Activated gamma-delta T cell treated with Interleukin-2 at 50 U/mL for 16 hours (primary cell): ENCODE measurements around the gene PON3.

Experiments
- DNase-seq: peaks from one replicate; pipeline ENCODE4 v3.0.0-alpha.2; 2020

The PON3 gene

GRCh38 chr7:95338832-95339231, 57.3 kb downstream of the PON3 start:
- no peak for DNase-seq

GRCh38 chr7:95335093-95335492, 61.1 kb downstream of the PON3 start:
- no peak for DNase-seq

GRCh38 chr7:95334447-95334846, 61.7 kb downstream of the PON3 start:
- no peak for DNase-seq

GRCh38 chr7:95330961-95331337, 65.2 kb downstream of the PON3 start:
- DNase-seq: no peak

- DNase-seq: no peak
These were observed 65.8 kb downstream of the PON3 start for GRCh38 chr7:95330204-95330960.

GRCh38 chr7:95327356-95327755, 68.8 kb downstream of the PON3 start:
- no peak for DNase-seq

GRCh38 chr7:95324431-95324830, 71.7 kb downstream of the PON3 start, which contains the start of gene PON1:
TSS of gene PON1 (minus strand) at chr7:95324532. CDS start at chr7:95324475, 57 bp downstream.
- DNase-seq: no peak

GRCh38 chr7:95323410-95324129, 72.6 kb downstream of the PON3 start:
- DNase-seq: no peak

GRCh38 chr7:95322854-95323253, 73.3 kb downstream of the PON3 start:
- DNase-seq: no peak

- no peak for DNase-seq
These were observed 73.8 kb downstream of the PON3 start for GRCh38 chr7:95322396-95322795.

- DNase-seq: no peak
These were observed 74.5 kb downstream of the PON3 start for GRCh38 chr7:95321720-95322119.

GRCh38 chr7:95320651-95321050, 75.5 kb downstream of the PON3 start:
- DNase-seq: no peak

- DNase-seq: no peak
These were observed 76.6 kb downstream of the PON3 start for GRCh38 chr7:95319570-95319969.

GRCh38 chr7:95318501-95319100, 77.6 kb downstream of the PON3 start:
- no peak for DNase-seq

- DNase-seq: no peak
These were observed 78.2 kb downstream of the PON3 start for GRCh38 chr7:95317966-95318365.

- no peak for DNase-seq
These were observed 78.6 kb downstream of the PON3 start for GRCh38 chr7:95317546-95317945.

- DNase-seq: no peak
These were observed 79.6 kb downstream of the PON3 start for GRCh38 chr7:95316588-95316987.

- no peak for DNase-seq
These were observed 83.6 kb downstream of the PON3 start for GRCh38 chr7:95312561-95312960.

- DNase-seq: no peak
These were observed 84.8 kb downstream of the PON3 start for GRCh38 chr7:95311389-95311788.

- DNase-seq: no peak
These were observed 86.2 kb downstream of the PON3 start for GRCh38 chr7:95309951-95310350.
